Heart left ventricle (tissue), 16 donors: ENCODE data around the gene IL1RAPL1. TPM values are rescaled to one million over a fixed set of nuclear protein-coding genes. Genes with fewer than 3 reads are reported as not detected.

Experiments
- ATAC-seq, 4 donors: fragments of 200-7000 bp; cut with Tn5 transposase; one replicate each; pipeline ENCODE4 v1.9.1; 2020 to 2022; ENCODE audit warnings: moderate library complexity in 4 of 4, mild to moderate bottlenecking in 3 of 4, moderate number of reproducible peaks in 1 of 4
- DNase-seq, 5 donors: peaks; one replicate each; pipeline ENCODE4 v3.0.0-alpha.2; 2020
- H3K27ac ChIP-seq, 12 donors: fragments of 200-600 bp; sonication (generic) in 4 of 12; one replicate each; pipeline versions ENCODE4 v1.5.0 to v1.8.0; 2016 to 2022; ENCODE audit warnings: mild to moderate bottlenecking in 2 of 12
- H3K27me3 ChIP-seq, 9 donors: fragments of 200-600 bp; sonication (generic) in 2 of 9; one replicate each; pipeline versions ENCODE4 v1.5.1 to v1.8.0; 2016 to 2022; ENCODE audit warnings: mild to moderate bottlenecking in 3 of 9
- H3K36me3 ChIP-seq, 9 donors: fragments of 200-600 bp; sonication (generic) in 2 of 9; one replicate each; pipeline versions ENCODE4 v1.5.0 to v1.8.0; 2018 to 2022; ENCODE audit warnings: mild to moderate bottlenecking in 2 of 9
- H3K4me1 ChIP-seq, 12 donors: fragments of 200-600 bp; sonication (generic) in 4 of 12; one replicate each; pipeline versions ENCODE4 v1.5.0 to v1.8.0; 2016 to 2022; ENCODE audit warnings: mild to moderate bottlenecking in 3 of 12
- H3K4me3 ChIP-seq, 12 donors: fragments of 200-600 bp; sonication (generic) in 4 of 12; one replicate each; pipeline versions ENCODE4 v1.5.0 to v1.8.0; 2017 to 2022; ENCODE audit warnings: mild to moderate bottlenecking in 9 of 12, moderate library complexity in 4 of 12
- H3K9me3 ChIP-seq, 12 donors: fragments of 200-600 bp; sonication (generic) in 4 of 12; one replicate each; pipeline versions ENCODE4 v1.5.0 to v1.8.0; 2016 to 2022; ENCODE audit warnings: mild to moderate bottlenecking in 1 of 12
- POLR2A ChIP-seq, 2 donors: fragments of 450-650 bp; IDR thresholded peaks; one replicate each; pipeline ENCODE4 v1.6.1; 2017; ENCODE audit warnings: antibody characterized with exemption in 2 of 2, mild to moderate bottlenecking in 2 of 2, moderate library complexity in 2 of 2
- WGBS, 4 donors: extraction: QIAGEN DNeasy Blood & Tissue Kit in 2 of 4; methylation state at CpG; one replicate each; pipeline versions ENCODE4 v1.1.5 to v1.1.7; 2013 to 2018; 5-methylcytosine and 5-hydroxymethylcytosine counted together
- intact Hi-C, 10 donors: fragments of 100-400 bp; cut with DNase I; formaldehyde crosslinking; loops; one replicate each; pipeline versions ENCODE4 v1.11.1 to v1.14.2; 2022
- polyA plus RNA-seq, 2 donors: library from polyadenylated mRNA; stranded (reverse); fragments of 200-250 nt; gene quantifications; one replicate each; pipeline ENCODE4 v1.2.3, GENCODE V29; 2013
- total RNA-seq, 9 donors: library from RNA; depleted of rRNA in 2 of 9; stranded (reverse); fragments of >200 nt in 2 of 9; fragmentation: NEBNext Ultra II Directional in 3 of 9; extraction: Animal tissue kit (Norgen Biotek cat#: 25700) in 3 of 9; gene quantifications; one replicate each; pipeline versions ENCODE4 v1.1.0 to v1.2.4, GENCODE V29; 2016 to 2023
- TF ChIP-seq, protein P1 (sequence below), 12 donors: fragments of 200-600 bp; sonication (generic) in 4 of 12; IDR thresholded peaks; one replicate each; pipeline versions ENCODE4 v1.5.0 to v1.8.0; 2018 to 2022; ENCODE audit warnings: antibody characterized with exemption in 12 of 12, mild to moderate bottlenecking in 5 of 12
- donor health status: ischemic (EF 13 %, LVEDD 7.1; RV severe dilation, severe dysfunction).
- donor health status: healthy with polysubstance abuse.
- donor health status: DM: no; HTN: yes; CAD: no.
- donor health status: DM: no; HTN: no; CAD: no.
- donor health status: ischemic (EF 25% LVEDD 6.9; RV normal size, moderate dysfunction).
- donor health status: ischemic (EF 25% LVEDD 5.7; RV mildly dilated, moderate dysfunction).
- donor health status: healthy.
- donor health status: DM: yes; HTN: yes; CAD: no.
- donor health status: ischemic (EF 35%, LVEDD 5.7; RV mildly dilated, moderate dysfunction).
- donor health status: nonischemic (EF 11% LVEDD 7.7; RV severe dilation, severe dysfunction).
- donor health status: DM: yes; HTN: yes; CAD: no.
- donor health status: PGD.
- donor health status: ischemic (EF 29% LVEDD 5.4; RV normal size, mild dysfunction).
- donor health status: nonischemic (EF 23%, LVEDD 6.1; RV moderate dilation, normal function).

IL1RAPL1 gene
- total and polyA plus RNA-seq, 11 donors = 0.42 to 4.7 (median 2.3) TPM

GRCh38 chrX:29431895-29432294 lies 844.6 kb downstream of the IL1RAPL1 start:
- intact Hi-C loops = no loop called here
- Histone ChIP-seq H3K9me3 (peaks cover 0 to 9% (median 0%) of the 10 kb centered on the region in 12 donors), H3K27me3 (no peaks in the 10 kb centered on the region), H3K27ac (no peak overlapping the region), H3K36me3 (no peaks in the 10 kb centered on the region), H3K4me3 (no peak overlapping the region), H3K4me1 (no peaks in the 10 kb centered on the region)
- TF ChIP-seq POLR2A (IDR thresholded peaks at IDR 0.05) = no peak
- no peak for ATAC-seq
- DNase-seq = no peak
- WGBS, 4 donors = 63 to 87% (median 75%) methylated on average over 2 of the region's 2 CpGs

GRCh38 chrX:29432534-29432933 lies 845.3 kb downstream of the IL1RAPL1 start:
- no peak overlapping the region for H3K27ac ChIP-seq
- no peak for ATAC-seq
- H3K27me3 ChIP-seq = no peaks in the 10 kb centered on the region
- intact Hi-C loops = no loop called here
- no peaks in the 10 kb centered on the region for H3K36me3 ChIP-seq
- H3K4me1 ChIP-seq = no peaks in the 10 kb centered on the region
- no peak for TF ChIP-seq POLR2A (IDR thresholded peaks at IDR 0.05)
- TF ChIP-seq, protein P1, sequence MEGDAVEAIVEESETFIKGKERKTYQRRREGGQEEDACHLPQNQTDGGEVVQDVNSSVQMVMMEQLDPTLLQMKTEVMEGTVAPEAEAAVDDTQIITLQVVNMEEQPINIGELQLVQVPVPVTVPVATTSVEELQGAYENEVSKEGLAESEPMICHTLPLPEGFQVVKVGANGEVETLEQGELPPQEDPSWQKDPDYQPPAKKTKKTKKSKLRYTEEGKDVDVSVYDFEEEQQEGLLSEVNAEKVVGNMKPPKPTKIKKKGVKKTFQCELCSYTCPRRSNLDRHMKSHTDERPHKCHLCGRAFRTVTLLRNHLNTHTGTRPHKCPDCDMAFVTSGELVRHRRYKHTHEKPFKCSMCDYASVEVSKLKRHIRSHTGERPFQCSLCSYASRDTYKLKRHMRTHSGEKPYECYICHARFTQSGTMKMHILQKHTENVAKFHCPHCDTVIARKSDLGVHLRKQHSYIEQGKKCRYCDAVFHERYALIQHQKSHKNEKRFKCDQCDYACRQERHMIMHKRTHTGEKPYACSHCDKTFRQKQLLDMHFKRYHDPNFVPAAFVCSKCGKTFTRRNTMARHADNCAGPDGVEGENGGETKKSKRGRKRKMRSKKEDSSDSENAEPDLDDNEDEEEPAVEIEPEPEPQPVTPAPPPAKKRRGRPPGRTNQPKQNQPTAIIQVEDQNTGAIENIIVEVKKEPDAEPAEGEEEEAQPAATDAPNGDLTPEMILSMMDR (IDR thresholded peaks at IDR 0.05) = no peak
- DNase-seq = no peak
- peaks cover 0 to 6% (median 0%) of the 10 kb centered on the region in 12 donors for H3K9me3 ChIP-seq
- H3K4me3 ChIP-seq = no peak overlapping the region

DNA sequence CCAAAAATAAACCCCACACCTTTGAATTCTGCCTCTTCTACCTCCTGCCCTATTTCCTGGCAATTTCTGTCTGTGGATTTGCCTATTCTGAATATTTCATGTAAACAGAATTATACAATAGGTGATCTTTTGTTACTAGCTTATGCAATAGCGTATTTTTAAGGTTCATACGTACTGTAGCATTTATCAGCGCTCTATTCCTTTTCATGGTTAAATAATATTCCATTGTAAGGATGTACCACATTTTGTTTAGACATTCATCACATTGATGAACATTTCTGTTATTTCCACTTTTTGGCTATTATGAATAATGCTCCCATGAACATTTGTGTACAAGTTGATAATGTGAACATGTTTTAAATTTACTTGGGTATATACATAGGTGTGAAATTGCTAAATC lies 847.7 kb downstream of the IL1RAPL1 start:
- Histone ChIP-seq H3K27me3 (no peaks in the 10 kb centered on the region), H3K4me1 (no peaks in the 10 kb centered on the region), H3K4me3 (no peak overlapping the region), H3K9me3 (peaks cover 0 to 6% (median 0%) of the 10 kb centered on the region in 12 donors), H3K36me3 (no peaks in the 10 kb centered on the region), H3K27ac (no peak overlapping the region)
- no peak for DNase-seq
- 77 to 96% (median 91%) methylated on average over 3 of the region's 3 CpGs for WGBS, 4 donors
- no peak for ATAC-seq
- TF ChIP-seq, protein P1 (IDR thresholded peaks at IDR 0.05) = no peak
- no peak for TF ChIP-seq POLR2A (IDR thresholded peaks at IDR 0.05)
- intact Hi-C loops = loop anchor here in 1 of 10 donors (5.0 kb wide), 1 partner anchor 92 kb away; no protein-coding TSS in a partner anchor

GRCh38 chrX:29435396-29435795 lies 848.1 kb downstream of the IL1RAPL1 start:
- no peaks in the 10 kb centered on the region for H3K36me3 ChIP-seq
- H3K27ac ChIP-seq = no peak overlapping the region
- no peak for TF ChIP-seq POLR2A (IDR thresholded peaks at IDR 0.05)
- TF ChIP-seq, protein P1 (IDR thresholded peaks at IDR 0.05) = no peak
- intact Hi-C loops = loop anchor here in 1 of 10 donors (5.0 kb wide), 1 partner anchor 92 kb away; no protein-coding TSS in a partner anchor
- no peak for ATAC-seq
- DNase-seq = no peak
- no peaks in the 10 kb centered on the region for H3K4me1 ChIP-seq
- WGBS, 4 donors = 68 to 83% (median 72%) methylated on average over 4 of the region's 4 CpGs
- no peaks in the 10 kb centered on the region for H3K27me3 ChIP-seq
- H3K4me3 ChIP-seq = no peak overlapping the region
- H3K9me3 ChIP-seq = peaks cover 0 to 6% (median 0%) of the 10 kb centered on the region in 12 donors

DNA sequence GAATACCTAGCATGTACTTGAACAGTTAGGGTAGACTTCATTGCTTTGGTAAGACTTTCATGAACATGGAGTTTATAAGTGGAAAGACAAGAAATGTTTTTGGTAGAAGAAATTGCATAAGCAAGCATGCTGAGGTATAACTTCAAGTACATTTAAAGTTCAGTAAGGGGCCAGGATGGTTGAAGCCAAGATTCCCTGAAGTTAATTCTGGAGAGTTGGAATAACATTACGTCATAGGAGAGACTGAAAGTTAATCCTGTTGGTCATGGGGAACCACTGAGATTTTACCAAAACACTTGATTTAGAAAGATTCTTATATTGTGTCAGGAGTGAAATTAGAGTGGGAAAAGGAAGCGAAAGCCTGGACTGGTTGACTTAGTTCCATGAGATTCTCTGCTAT lies 860.6 kb downstream of the IL1RAPL1 start:
- no peaks in the 10 kb centered on the region for H3K27me3 ChIP-seq
- no peak overlapping the region for H3K4me3 ChIP-seq
- H3K36me3 ChIP-seq = no peaks in the 10 kb centered on the region
- WGBS, 4 donors = 60 to 87% (median 75%) methylated on average over 2 of the region's 2 CpGs
- no peak for ATAC-seq
- no peak for DNase-seq
- H3K4me1 ChIP-seq = no peaks in the 10 kb centered on the region
- H3K27ac ChIP-seq = no peak overlapping the region
- TF ChIP-seq, protein P1 (IDR thresholded peaks at IDR 0.05) = no peak
- no peak for TF ChIP-seq POLR2A (IDR thresholded peaks at IDR 0.05)
- intact Hi-C loops = no loop called here
- no peaks in the 10 kb centered on the region for H3K9me3 ChIP-seq
